ENCODE data around the gene ACE. TPM values are rescaled to one million over a fixed set of nuclear protein-coding genes. Genes with fewer than 3 reads are reported as not detected.
A peak's percentile ranks its signal among the peaks of the same experiment; 100 is the strongest.

Gene ACE
- total RNA-seq = 25.7 and 51.3 TPM in 2 replicates

- DNase-seq (ENCODE audit: low read depth in 2 of 2) = peak in 1 of 2 donors; percentile 55
Measured at GRCh38 chr17:63476854-63477479, at the start of gene ACE. TSS of gene ACE (plus strand) at chr17:63477061. CDS start at chr17:63477095, 34 bp downstream.

GRCh38 chr17:63429766-63430165 lies 47.1 kb upstream of the ACE start:
- no peak for DNase-seq (ENCODE audit: low read depth in 2 of 2)

- no peak for DNase-seq (ENCODE audit: low read depth in 2 of 2)
Measured at GRCh38 chr17:63430223-63430622, 46.6 kb upstream of the ACE start.

GRCh38 chr17:63431618-63431938 lies 45.3 kb upstream of the ACE start:
- no peak for DNase-seq (ENCODE audit: low read depth in 2 of 2)

GRCh38 chr17:63431939-63432804 lies 44.7 kb upstream of the ACE start:
- DNase-seq (ENCODE audit: low read depth in 2 of 2) = no peak

GRCh38 chr17:63433746-63434591 lies 42.9 kb upstream of the ACE start:
- no peak for DNase-seq (ENCODE audit: low read depth in 2 of 2)

GRCh38 chr17:63434951-63435571 lies 41.8 kb upstream of the ACE start:
- peak in 1 of 2 donors; percentile 53 for DNase-seq (ENCODE audit: low read depth in 2 of 2)

- no peak for DNase-seq (ENCODE audit: low read depth in 2 of 2)
Measured at GRCh38 chr17:63435681-63436522, 41.0 kb upstream of the ACE start.

- peak; percentile 52 to 75 for DNase-seq (ENCODE audit: low read depth in 2 of 2)
Measured at GRCh38 chr17:63436523-63437110, 40.2 kb upstream of the ACE start.

- DNase-seq (ENCODE audit: low read depth in 2 of 2) = no peak
Measured at GRCh38 chr17:63437287-63438091, 39.4 kb upstream of the ACE start.

- DNase-seq (ENCODE audit: low read depth in 2 of 2) = no peak
Measured at GRCh38 chr17:63438092-63439051, 38.5 kb upstream of the ACE start.

- peak; percentile 53 to 64 for DNase-seq (ENCODE audit: low read depth in 2 of 2)
Measured at GRCh38 chr17:63439687-63440086, 37.2 kb upstream of the ACE start.

GRCh38 chr17:63440127-63440769 lies 36.6 kb upstream of the ACE start:
- no peak for DNase-seq (ENCODE audit: low read depth in 2 of 2)

GRCh38 chr17:63440770-63441335 lies 36.0 kb upstream of the ACE start:
- no peak for DNase-seq (ENCODE audit: low read depth in 2 of 2)

GRCh38 chr17:63441654-63442053 lies 35.2 kb upstream of the ACE start:
- DNase-seq (ENCODE audit: low read depth in 2 of 2) = no peak

GRCh38 chr17:63442074-63442473 lies 34.8 kb upstream of the ACE start:
- DNase-seq (ENCODE audit: low read depth in 2 of 2) = no peak

GRCh38 chr17:63442549-63443035 lies 34.3 kb upstream of the ACE start:
- DNase-seq (ENCODE audit: low read depth in 2 of 2) = no peak

All from dermis microvascular lymphatic vessel endothelial cell (primary cell).